Stimulated activated CD4-positive, alpha-beta T cell treated with anti-CD3 and anti-CD28 coated beads, Interleukin-15, amount 100 ng/mL, for 48 hours (primary cell): ENCODE data around the gene CC2D1A.
A peak's percentile ranks its signal among the peaks of the same experiment; 100 is the strongest.
"Not testable (repeated sequence)": the region's sequence is repeated elsewhere in the genome, so short reads cannot be mapped to it uniquely, and the experiment has no call there.

ENCODE experiments used
- DNase-seq, 2 donors: peaks; one replicate each; pipeline ENCODE4 v3.0.0-alpha.2; 2020; ENCODE audit warnings: low read depth in 2 of 2

Gene CC2D1A

DNA sequence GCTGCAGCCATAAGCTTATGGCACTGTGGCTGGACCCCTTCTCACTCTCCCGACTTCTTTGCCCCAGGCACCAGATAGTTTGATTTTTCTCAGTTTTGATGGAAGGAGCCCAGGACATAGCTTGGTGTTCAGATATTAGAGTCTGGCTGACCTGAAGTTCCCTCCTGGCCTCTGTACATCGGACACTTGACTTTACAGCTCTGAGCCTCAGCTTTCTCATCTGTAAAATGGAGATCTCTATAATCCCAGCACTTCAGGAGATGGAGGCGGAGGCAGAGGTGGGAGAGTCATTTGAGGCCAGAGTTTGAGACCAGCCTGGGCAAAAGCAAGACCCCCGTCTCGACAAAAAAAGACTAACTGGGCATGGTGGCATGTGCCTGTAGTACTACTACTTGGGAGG, 909 bp downstream of the CC2D1A start:
- no peak for DNase-seq

GRCh38 chr19:13908674-13909073, 2.7 kb downstream of the CC2D1A start:
- no peak for DNase-seq

DNA sequence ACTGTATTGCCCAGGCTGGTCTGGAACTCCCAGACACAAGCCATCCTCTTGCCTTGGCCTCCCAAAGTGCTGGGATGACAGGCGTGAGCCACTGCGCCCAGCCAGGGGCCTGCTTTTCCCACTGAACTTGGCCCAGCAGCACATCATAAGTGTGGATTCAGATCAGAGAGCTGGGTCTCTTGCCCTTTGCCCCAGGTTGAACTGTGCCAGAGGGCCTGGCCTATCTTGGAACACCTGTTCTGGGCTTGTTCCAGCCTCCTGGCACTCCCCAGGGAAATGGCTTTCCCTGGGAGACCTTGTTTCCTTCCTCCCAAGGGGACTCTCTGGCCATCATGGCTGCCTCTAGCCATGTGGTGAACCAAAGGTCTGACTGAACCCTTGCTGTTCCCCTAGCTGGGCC, 3.4 kb downstream of the CC2D1A start:
- no peak for DNase-seq

- no peak for DNase-seq
These were observed 7.4 kb downstream of the CC2D1A start for GRCh38 chr19:13913352-13913751.

DNA sequence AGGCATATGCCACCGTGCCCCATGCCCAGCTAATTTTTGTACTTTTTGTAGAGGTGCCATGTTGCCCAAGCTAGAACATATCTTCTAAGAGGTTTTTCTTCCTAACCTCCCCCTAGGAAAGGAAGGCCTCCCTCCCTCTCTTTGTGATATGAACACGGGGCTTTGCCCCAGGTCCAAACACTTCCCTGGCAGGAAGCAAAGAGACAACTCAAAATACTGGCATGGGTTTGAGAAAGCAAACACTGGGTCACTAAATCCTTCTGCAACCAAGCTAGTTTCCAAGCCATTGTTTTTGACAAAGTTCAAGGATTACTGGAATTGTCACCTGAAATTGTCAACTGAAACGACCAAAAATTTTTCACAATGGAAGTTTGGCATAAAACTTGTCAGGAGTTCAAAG, 8.8 kb downstream of the CC2D1A start:
- no peak for DNase-seq

GRCh38 chr19:13917888-13918406, 11.9 kb downstream of the CC2D1A start:
- DNase-seq, result no peak

GRCh38 chr19:13918726-13919411, 12.9 kb downstream of the CC2D1A start:
- no peak for DNase-seq

- no peak for DNase-seq
These were observed 14.5 kb downstream of the CC2D1A start for GRCh38 chr19:13920524-13920923.

- peak in 1 of 2 donors; percentile 28 for DNase-seq
These were observed 15.1 kb downstream of the CC2D1A start for GRCh38 chr19:13920940-13921747.

DNA sequence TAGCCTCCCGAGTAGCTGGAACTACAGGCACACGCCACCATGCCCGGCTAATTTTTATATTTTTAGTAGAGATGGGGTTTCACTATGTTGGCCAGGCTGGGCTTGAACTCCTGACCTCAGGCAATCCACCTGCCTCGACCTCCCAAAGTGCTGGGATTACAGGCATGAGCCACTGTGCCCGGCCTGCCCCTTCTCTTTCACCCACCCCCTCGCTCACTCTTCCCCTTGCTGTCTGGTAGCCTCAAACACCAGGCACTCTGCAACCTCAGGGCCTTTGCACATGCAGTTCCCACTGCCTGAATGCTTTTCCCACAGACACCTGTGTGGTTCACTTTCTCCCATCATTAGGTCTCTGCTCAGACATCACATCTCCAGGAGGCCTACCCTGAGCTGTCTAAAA, 16.1 kb downstream of the CC2D1A start:
- DNase-seq, result not testable (repeated sequence)

DNA sequence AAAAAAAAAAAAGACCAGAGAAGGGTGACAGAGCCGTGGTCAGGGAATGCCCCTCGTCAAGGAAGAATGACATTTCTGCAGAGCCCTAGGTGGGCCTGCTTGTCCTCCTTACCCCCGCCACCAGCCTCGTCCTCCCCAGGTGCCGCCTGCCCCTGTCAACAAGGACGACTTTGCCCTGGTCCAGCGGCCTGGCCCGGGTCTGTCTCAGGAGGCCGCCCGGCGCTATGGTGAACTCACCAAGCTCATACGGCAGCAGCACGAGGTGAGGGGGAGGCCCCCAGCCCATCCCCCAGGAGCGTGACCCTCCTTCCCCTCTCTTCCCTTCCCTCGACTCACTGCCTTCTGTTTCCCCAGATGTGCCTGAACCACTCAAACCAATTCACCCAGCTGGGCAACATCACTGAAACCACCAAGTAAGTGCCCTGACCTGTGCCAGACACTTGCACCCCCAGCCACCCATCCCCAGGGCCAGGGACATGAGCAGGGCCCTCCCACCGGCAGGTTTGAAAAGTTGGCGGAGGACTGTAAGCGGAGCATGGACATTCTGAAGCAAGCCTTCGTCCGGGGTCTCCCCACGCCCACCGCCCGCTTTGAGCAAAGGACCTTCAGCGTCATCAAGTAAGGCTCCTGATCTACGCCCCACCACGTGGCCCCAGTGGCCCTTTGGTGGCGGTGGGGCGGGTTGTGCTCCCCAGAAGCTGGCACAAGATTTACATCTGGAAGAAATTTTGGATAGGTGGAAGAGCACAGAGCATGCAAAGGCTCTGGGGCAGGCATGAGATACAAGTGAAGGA, 17.4 kb downstream of the CC2D1A start:
- DNase-seq, result no peak

GRCh38 chr19:13926010-13926409, 20.0 kb downstream of the CC2D1A start:
- DNase-seq, result no peak

DNA sequence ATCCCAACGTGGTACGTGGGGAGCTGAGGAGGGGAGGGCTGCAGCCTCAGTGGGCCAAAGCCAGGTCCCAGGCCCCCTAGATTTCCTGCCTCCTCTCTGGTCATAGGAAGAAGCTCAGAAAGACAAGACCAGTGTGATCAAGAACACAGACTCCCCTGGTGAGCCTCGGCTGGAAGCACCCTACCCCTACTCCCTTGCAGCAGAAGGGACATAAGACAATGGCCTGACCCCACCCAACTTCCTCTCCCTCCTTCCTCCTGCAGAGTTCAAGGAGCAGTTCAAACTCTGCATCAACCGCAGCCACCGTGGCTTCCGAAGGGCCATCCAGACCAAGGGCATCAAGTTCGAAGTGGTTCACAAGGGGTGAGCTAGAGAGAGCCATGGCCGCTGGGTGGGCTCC, 20.7 kb downstream of the CC2D1A start:
- DNase-seq, result no peak

DNA sequence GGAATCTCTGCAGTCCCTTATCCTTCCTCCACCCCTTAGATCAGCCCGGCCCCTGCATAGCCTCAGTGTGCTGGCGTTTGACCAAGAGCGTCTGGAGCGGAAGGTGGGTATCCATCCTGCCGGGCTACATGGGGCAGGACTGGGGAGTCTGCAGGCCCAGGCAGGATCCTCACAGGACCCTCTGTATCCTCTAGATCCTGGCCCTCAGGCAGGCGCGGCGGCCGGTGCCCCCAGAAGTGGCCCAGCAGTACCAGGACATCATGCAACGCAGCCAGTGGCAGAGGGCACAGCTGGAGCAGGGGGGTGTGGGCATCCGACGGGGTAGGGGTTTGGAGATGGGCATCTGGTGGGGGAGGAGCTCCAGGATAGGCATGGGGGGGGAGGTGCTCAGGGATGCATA, 23.3 kb downstream of the CC2D1A start:
- DNase-seq, result no peak

- DNase-seq, result no peak
These were observed 24.0 kb downstream of the CC2D1A start for GRCh38 chr19:13929956-13930355.

- DNase-seq, result no peak
These were observed 24.4 kb downstream of the CC2D1A start for GRCh38 chr19:13930402-13930801.

DNA sequence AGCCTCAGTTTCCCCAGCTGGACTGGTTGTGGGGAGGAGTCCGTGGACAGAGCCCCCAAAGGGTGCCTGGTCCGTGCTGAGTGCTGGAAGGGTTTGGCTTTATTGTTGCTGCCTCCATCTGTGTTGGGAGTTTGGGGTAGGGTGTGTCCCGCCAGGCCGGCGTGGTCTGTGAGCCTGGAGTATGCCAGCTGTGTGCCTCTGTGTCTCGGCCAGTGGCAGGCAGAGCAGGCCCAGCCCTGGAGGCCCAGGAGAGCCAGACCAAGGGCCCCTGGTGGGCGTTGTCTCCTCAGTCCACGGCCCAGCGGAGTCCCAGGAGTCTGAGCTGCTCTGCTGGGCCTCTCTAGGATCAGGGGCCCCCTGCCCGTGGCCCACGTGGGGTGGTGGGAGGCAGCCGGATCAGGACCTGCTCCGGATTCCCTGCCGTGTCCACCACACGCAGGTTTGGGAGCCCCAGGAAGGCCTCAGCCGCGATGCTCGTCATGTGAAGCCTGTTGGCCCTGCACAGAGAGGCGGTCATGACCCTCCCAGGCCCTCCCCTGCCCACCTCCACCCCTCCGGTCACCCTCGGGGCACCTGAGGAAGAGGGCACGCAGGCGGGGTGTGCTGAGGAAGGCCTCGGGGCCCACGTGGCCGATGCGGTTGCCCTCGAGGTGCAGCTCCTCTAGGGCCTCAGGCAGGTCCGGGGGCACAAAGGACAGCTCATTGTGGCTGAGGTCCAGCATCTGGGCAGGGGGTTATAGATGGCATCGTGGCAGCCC, 25.6 kb downstream of the CC2D1A start:
- DNase-seq, result no peak

- no peak for DNase-seq
These were observed 26.2 kb downstream of the CC2D1A start for GRCh38 chr19:13932149-13932637.

- DNase-seq, result no peak
These were observed 27.0 kb downstream of the CC2D1A start for GRCh38 chr19:13932911-13933393.

DNA sequence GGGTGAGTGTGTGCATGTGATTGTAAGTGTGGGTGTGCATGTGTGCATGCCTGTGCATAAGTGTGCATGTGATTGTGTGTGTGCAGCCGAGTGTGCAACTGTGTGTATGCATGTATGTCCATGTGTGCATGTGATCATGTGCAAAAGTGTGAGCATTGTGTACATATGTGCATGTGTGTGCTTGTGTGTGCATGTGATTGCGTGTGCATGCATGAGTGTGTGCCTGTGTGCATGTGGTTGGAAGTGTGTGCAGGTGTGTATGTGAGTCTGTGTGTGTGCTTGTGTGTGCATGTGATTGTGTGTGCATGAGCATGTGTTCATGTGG, 28.7 kb downstream of the CC2D1A start:
- DNase-seq, result no peak

DNA sequence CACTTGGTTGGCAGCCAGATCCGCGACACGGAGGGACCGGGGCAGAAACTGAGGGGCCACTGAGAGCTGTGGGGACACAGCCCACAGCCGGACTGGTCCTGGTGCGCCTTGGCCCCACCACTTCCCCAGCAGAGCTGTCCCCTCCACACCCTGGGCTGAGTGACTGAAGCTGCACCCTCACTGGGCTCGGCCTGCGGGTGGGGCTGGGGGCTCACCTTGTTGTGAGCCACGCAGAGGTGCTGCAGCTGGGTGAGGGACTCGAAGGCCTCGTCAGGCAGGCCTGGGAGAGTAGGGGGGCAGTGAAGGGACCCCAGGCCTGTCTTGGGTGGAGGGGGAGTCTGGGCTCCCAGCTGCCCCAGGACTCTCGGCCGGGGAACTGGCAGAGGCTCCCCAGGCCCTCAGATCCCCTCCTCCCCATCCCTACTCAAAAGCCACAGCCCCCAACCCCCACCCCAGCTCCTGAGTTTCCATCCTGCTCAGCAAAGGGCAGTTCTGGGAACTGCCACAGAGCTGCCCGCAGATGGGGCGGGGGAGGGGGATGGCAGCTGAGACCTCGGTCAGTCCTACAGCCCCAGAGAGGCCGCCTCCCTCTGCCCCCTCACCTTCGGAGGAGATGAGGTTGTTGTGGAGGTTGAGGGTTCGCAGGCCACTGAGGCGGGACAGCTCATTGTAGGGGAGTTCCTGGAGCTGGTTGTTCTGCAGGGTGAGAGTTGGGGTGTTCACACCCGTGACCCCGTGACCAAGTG, 29.9 kb downstream of the CC2D1A start:
- no peak for DNase-seq
